Nephron (organoid): ENCODE measurements around the gene SLC17A8.

Source experiments
- H3K27ac Mint-ChIP-seq, 3 experiments: 2 replicates each; pipeline ENCODE4 v1.8.0; 2020; ENCODE audit warnings: mixed read lengths in 3 of 3, mild to moderate bottlenecking in 2 of 3, moderate library complexity in 1 of 3
- H3K27me3 Mint-ChIP-seq: 2 replicates; pipeline ENCODE4 v1.8.0; 2021; ENCODE audit warnings: low read depth, mild to moderate bottlenecking, moderate library complexity, mixed read lengths
- H3K36me3 Mint-ChIP-seq: 2 replicates; pipeline ENCODE4 v1.8.0; 2020; ENCODE audit warnings: low read depth, mixed read lengths
- H3K4me1 Mint-ChIP-seq: 2 replicates; pipeline ENCODE4 v1.8.0; 2020; ENCODE audit warnings: mixed read lengths
- H3K4me3 Mint-ChIP-seq, 3 experiments: 2 replicates each; pipeline ENCODE4 v1.8.0; 2020; ENCODE audit warnings: mild to moderate bottlenecking in 3 of 3, mixed read lengths in 3 of 3, moderate library complexity in 2 of 3
- H3K9me3 Mint-ChIP-seq: 2 replicates; pipeline ENCODE4 v1.8.0; 2020; ENCODE audit warnings: mixed read lengths
- TF ChIP-seq, protein P1 (sequence below), 3 experiments: fragments of 200-600 bp; sonication (generic); IDR thresholded peaks; one replicate each; pipeline ENCODE4 v1.5.0; 2021; ENCODE audit warnings: antibody characterized with exemption in 3 of 3; ENCODE audit not compliant: unreplicated experiment in 3 of 3

Gene SLC17A8

GRCh38 chr12:100434177-100434576, 77.3 kb downstream of the SLC17A8 start:
- Mint-ChIP-seq H3K4me3 (no peak overlapping the region), H3K9me3 (no peaks in the 10 kb centered on the region), H3K4me1 (no peaks in the 10 kb centered on the region), H3K36me3 (no peaks in the 10 kb centered on the region), H3K27me3 (peaks cover 3% of the 10 kb centered on the region), H3K27ac (no peak overlapping the region)
- TF ChIP-seq, protein P1, sequence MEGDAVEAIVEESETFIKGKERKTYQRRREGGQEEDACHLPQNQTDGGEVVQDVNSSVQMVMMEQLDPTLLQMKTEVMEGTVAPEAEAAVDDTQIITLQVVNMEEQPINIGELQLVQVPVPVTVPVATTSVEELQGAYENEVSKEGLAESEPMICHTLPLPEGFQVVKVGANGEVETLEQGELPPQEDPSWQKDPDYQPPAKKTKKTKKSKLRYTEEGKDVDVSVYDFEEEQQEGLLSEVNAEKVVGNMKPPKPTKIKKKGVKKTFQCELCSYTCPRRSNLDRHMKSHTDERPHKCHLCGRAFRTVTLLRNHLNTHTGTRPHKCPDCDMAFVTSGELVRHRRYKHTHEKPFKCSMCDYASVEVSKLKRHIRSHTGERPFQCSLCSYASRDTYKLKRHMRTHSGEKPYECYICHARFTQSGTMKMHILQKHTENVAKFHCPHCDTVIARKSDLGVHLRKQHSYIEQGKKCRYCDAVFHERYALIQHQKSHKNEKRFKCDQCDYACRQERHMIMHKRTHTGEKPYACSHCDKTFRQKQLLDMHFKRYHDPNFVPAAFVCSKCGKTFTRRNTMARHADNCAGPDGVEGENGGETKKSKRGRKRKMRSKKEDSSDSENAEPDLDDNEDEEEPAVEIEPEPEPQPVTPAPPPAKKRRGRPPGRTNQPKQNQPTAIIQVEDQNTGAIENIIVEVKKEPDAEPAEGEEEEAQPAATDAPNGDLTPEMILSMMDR (IDR thresholded peaks at IDR 0.05; ENCODE audit: unreplicated experiment in 3 of 3): no peak

DNA sequence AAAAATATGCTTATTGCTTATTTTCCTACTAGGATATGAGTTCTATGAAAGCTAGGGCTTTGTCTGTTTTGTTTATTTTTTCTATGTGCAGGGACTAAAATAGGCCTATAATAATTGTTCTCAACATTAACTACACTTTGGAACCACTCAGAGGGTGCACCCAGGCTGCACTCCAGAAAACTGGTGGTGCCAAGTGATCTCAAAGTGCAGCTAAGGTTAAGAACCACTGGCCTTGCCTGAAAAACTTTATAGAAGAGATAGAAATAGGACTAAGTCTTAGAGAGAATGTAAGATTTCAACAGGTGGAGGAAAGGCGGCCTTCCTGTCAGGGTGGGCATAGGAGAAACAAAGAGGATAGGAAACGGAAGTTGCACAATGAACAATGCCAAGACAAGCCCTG, 79.1 kb downstream of the SLC17A8 start:
- Mint-ChIP-seq H3K36me3 (no peaks in the 10 kb centered on the region), H3K4me1 (no peaks in the 10 kb centered on the region), H3K4me3 (no peak overlapping the region), H3K9me3 (no peaks in the 10 kb centered on the region), H3K27ac (no peak overlapping the region), H3K27me3 (peaks cover 3% of the 10 kb centered on the region)
- TF ChIP-seq, protein P1 (IDR thresholded peaks at IDR 0.05; ENCODE audit: unreplicated experiment in 3 of 3): no peak

- H3K4me3 Mint-ChIP-seq: no peak overlapping the region
- no peaks in the 10 kb centered on the region for H3K4me1 Mint-ChIP-seq
- TF ChIP-seq, protein P1 (IDR thresholded peaks at IDR 0.05; ENCODE audit: unreplicated experiment in 3 of 3): no peak
- no peak overlapping the region for H3K27ac Mint-ChIP-seq
- H3K9me3 Mint-ChIP-seq: no peaks in the 10 kb centered on the region
- peaks cover 8% of the 10 kb centered on the region for H3K27me3 Mint-ChIP-seq
- no peaks in the 10 kb centered on the region for H3K36me3 Mint-ChIP-seq
Observed at GRCh38 chr12:100437038-100437841, 80.4 kb downstream of the SLC17A8 start.

- Mint-ChIP-seq H3K27ac (no peak overlapping the region), H3K36me3 (no peaks in the 10 kb centered on the region), H3K9me3 (no peaks in the 10 kb centered on the region), H3K4me1 (no peaks in the 10 kb centered on the region), H3K27me3 (peaks cover 11% of the 10 kb centered on the region), H3K4me3 (no peak overlapping the region)
- TF ChIP-seq, protein P1 (IDR thresholded peaks at IDR 0.05; ENCODE audit: unreplicated experiment in 3 of 3): no peak
Observed at GRCh38 chr12:100439797-100440196, 82.9 kb downstream of the SLC17A8 start.

- no peaks in the 10 kb centered on the region for H3K9me3 Mint-ChIP-seq
- no peak overlapping the region for H3K4me3 Mint-ChIP-seq
- H3K36me3 Mint-ChIP-seq: no peaks in the 10 kb centered on the region
- H3K27me3 Mint-ChIP-seq: peaks cover 11% of the 10 kb centered on the region
- H3K4me1 Mint-ChIP-seq: no peaks in the 10 kb centered on the region
- TF ChIP-seq, protein P1 (IDR thresholded peaks at IDR 0.05; ENCODE audit: unreplicated experiment in 3 of 3): no peak
- no peak overlapping the region for H3K27ac Mint-ChIP-seq
Observed at GRCh38 chr12:100442403-100442802, 85.5 kb downstream of the SLC17A8 start.

GRCh38 chr12:100443434-100443833, 86.6 kb downstream of the SLC17A8 start:
- no peaks in the 10 kb centered on the region for H3K36me3 Mint-ChIP-seq
- H3K4me3 Mint-ChIP-seq: no peak overlapping the region
- H3K27ac Mint-ChIP-seq: no peak overlapping the region
- H3K4me1 Mint-ChIP-seq: no peaks in the 10 kb centered on the region
- peaks cover 8% of the 10 kb centered on the region for H3K27me3 Mint-ChIP-seq
- no peaks in the 10 kb centered on the region for H3K9me3 Mint-ChIP-seq
- TF ChIP-seq, protein P1 (IDR thresholded peaks at IDR 0.05; ENCODE audit: unreplicated experiment in 3 of 3): no peak
